HG02571 (cell line): ENCODE measurements around the gene C1D.
"Not testable (repeated sequence)": the region's sequence is repeated elsewhere in the genome, so short reads cannot be mapped to it uniquely, and the experiment has no call there.

Experiments used
- ATAC-seq: cut with Tn5 transposase; IDR thresholded peaks from one replicate; pipeline ENCODE4 v1.9.1; 2021; ENCODE audit warnings: mild to moderate bottlenecking, moderate library complexity; ENCODE audit not compliant: unreplicated experiment

The C1D gene

GRCh38 chr2:68062680-68063387 is at the start of gene C1D:
Gene C1D (minus strand): TSS chr2:68063004. CDS start chr2:68047310, 15,694 bp downstream.
- peak; percentile 94 for ATAC-seq

- ATAC-seq: no peak
Measured at GRCh38 chr2:68110102-68110501, 47.3 kb upstream of the C1D start.

- ATAC-seq: no peak
Measured at GRCh38 chr2:68108120-68108519, 45.3 kb upstream of the C1D start.

- ATAC-seq: no peak
Measured at GRCh38 chr2:68107475-68107874, 44.7 kb upstream of the C1D start.

- no peak for ATAC-seq
Measured at GRCh38 chr2:68104111-68104835, 41.5 kb upstream of the C1D start.

GRCh38 chr2:68103709-68104055 is 40.9 kb upstream of the C1D start:
- ATAC-seq: no peak

GRCh38 chr2:68103030-68103708 is 40.4 kb upstream of the C1D start:
- no peak for ATAC-seq

- no peak for ATAC-seq
Measured at GRCh38 chr2:68100189-68100588, 37.4 kb upstream of the C1D start.

- no peak for ATAC-seq
Measured at GRCh38 chr2:68099260-68099659, 36.5 kb upstream of the C1D start.

GRCh38 chr2:68098291-68098797 is 35.5 kb upstream of the C1D start:
- ATAC-seq: no peak

GRCh38 chr2:68094111-68094510 is 31.3 kb upstream of the C1D start:
- no peak for ATAC-seq

GRCh38 chr2:68093634-68094033 is 30.8 kb upstream of the C1D start:
- no peak for ATAC-seq

GRCh38 chr2:68091439-68092034 is 28.7 kb upstream of the C1D start:
- ATAC-seq: no peak

- no peak for ATAC-seq
Measured at GRCh38 chr2:68089961-68090360, 27.2 kb upstream of the C1D start.

- ATAC-seq: no peak
Measured at GRCh38 chr2:68088940-68089339, 26.1 kb upstream of the C1D start.

- peak; percentile 57 for ATAC-seq
Measured at GRCh38 chr2:68086166-68086565, 23.4 kb upstream of the C1D start.

- ATAC-seq: no peak
Measured at GRCh38 chr2:68083346-68083745, 20.5 kb upstream of the C1D start.

GRCh38 chr2:68074050-68074449 is 11.2 kb upstream of the C1D start:
- ATAC-seq: no peak

- not testable (repeated sequence) for ATAC-seq
Measured at GRCh38 chr2:68063797-68064646, 1.2 kb upstream of the C1D start.

GRCh38 chr2:68060652-68061051 is 2.2 kb downstream of the C1D start:
- no peak for ATAC-seq
